HFFc6 (cell line): ENCODE measurements around the gene STK33. TPM values are rescaled to one million over a fixed set of nuclear protein-coding genes. Genes with fewer than 3 reads are reported as not detected.
"Not testable (repeated sequence)": the region's sequence is repeated elsewhere in the genome, so short reads cannot be mapped to it uniquely, and the experiment has no call there.

Source experiments
- DNase-seq: peaks from one replicate; pipeline ENCODE4 v3.0.0-alpha.2; 2018
- H3K27ac Mint-ChIP-seq: 2 replicates; pipeline ENCODE4 v1.8.0; 2020; ENCODE audit warnings: mild to moderate bottlenecking, mixed read lengths
- H3K27me3 Mint-ChIP-seq: 2 replicates; pipeline ENCODE4 v1.8.0; 2021; ENCODE audit warnings: mild to moderate bottlenecking, moderate library complexity, mixed read lengths; ENCODE audit not compliant: insufficient read depth
- H3K36me3 Mint-ChIP-seq: 2 replicates; pipeline ENCODE4 v1.8.0; 2021; ENCODE audit warnings: low read depth, mixed read lengths
- H3K4me1 Mint-ChIP-seq: 2 replicates; pipeline ENCODE4 v1.8.0; 2020; ENCODE audit warnings: low read depth, mixed read lengths
- H3K4me3 Mint-ChIP-seq: 2 replicates; pipeline ENCODE4 v1.8.0; 2020; ENCODE audit warnings: mild to moderate bottlenecking, moderate library complexity, mixed read lengths
- H3K9me3 Mint-ChIP-seq: 2 replicates; pipeline ENCODE4 v1.8.0; 2020; ENCODE audit warnings: mild to moderate bottlenecking, mixed read lengths
- CTCF ChIP-seq: fragments of 200-600 bp; sonication (generic); IDR thresholded peaks from 2 replicates; pipeline ENCODE4 v1.5.0; 2021; ENCODE audit warnings: antibody characterized with exemption, mild to moderate bottlenecking
- total RNA-seq, 6 experiments: library from RNA; stranded (reverse); fragmentation: NEBNext Ultra II Directional; extraction: Animal tissue kit (Norgen Biotek cat#: 25700); gene quantifications; 2 replicates in 1 of 6; 3 replicates in 5 of 6; pipeline ENCODE4 v1.2.3, GENCODE V29; 2021

STK33 gene
- total RNA-seq, 6 experiments from 2014 or later, result 0.73 to 4.0 (median 3.8) TPM; not detected in 1

GRCh38 chr11:8466884-8467283 is 127.1 kb downstream of the STK33 start:
- H3K27me3 Mint-ChIP-seq, H3K4me3 Mint-ChIP-seq, H3K27ac Mint-ChIP-seq, DNase-seq, H3K36me3 Mint-ChIP-seq, H3K4me1 Mint-ChIP-seq: not testable (repeated sequence)
- H3K9me3 Mint-ChIP-seq, result peaks cover 15% of the 10 kb centered on the region

- Mint-ChIP-seq H3K36me3 (no peaks in the 10 kb centered on the region), H3K9me3 (no peaks in the 10 kb centered on the region), H3K27ac (no peak overlapping the region), H3K4me3 (no peak overlapping the region), H3K27me3 (peaks cover 1% of the 10 kb centered on the region; the same call in 1 of the 2 replicates), H3K4me1 (no peaks in the 10 kb centered on the region)
- DNase-seq, result no peak
- TF ChIP-seq CTCF, result no peak
Observed at GRCh38 chr11:8459711-8460399, 134.2 kb downstream of the STK33 start.

- no peak for TF ChIP-seq CTCF
- Mint-ChIP-seq H3K27ac (no peak overlapping the region), H3K4me3 (no peak overlapping the region), H3K36me3 (no peaks in the 10 kb centered on the region), H3K9me3 (no peaks in the 10 kb centered on the region), H3K4me1 (no peaks in the 10 kb centered on the region), H3K27me3 (peaks cover 1% of the 10 kb centered on the region)
- no peak for DNase-seq
Observed at GRCh38 chr11:8442301-8442700, 151.7 kb downstream of the STK33 start.

GRCh38 chr11:8440649-8441048 is 153.4 kb downstream of the STK33 start:
- H3K9me3 Mint-ChIP-seq, result no peaks in the 10 kb centered on the region
- H3K27ac Mint-ChIP-seq, result no peak overlapping the region
- no peaks in the 10 kb centered on the region for H3K36me3 Mint-ChIP-seq
- TF ChIP-seq CTCF, result no peak
- H3K27me3 Mint-ChIP-seq, result peaks cover 1% of the 10 kb centered on the region
- DNase-seq, result no peak
- H3K4me3 Mint-ChIP-seq, result no peak overlapping the region
- H3K4me1 Mint-ChIP-seq, result no peaks in the 10 kb centered on the region

- Mint-ChIP-seq H3K4me3 (no peak overlapping the region), H3K27ac (no peak overlapping the region), H3K27me3 (peaks cover 5% of the 10 kb centered on the region; the same call in 1 of the 2 replicates), H3K4me1 (no peaks in the 10 kb centered on the region), H3K9me3 (no peaks in the 10 kb centered on the region), H3K36me3 (no peaks in the 10 kb centered on the region)
- TF ChIP-seq CTCF, result no peak
- no peak for DNase-seq
Observed at GRCh38 chr11:8429483-8429882, 164.5 kb downstream of the STK33 start.

GRCh38 chr11:8426076-8426475 is 168.0 kb downstream of the STK33 start:
- Mint-ChIP-seq H3K4me1 (no peaks in the 10 kb centered on the region), H3K4me3 (no peak overlapping the region), H3K9me3 (no peaks in the 10 kb centered on the region), H3K27me3 (peaks cover 3% of the 10 kb centered on the region; the same call in 1 of the 2 replicates), H3K27ac (no peak overlapping the region), H3K36me3 (no peaks in the 10 kb centered on the region)
- DNase-seq, result no peak
- TF ChIP-seq CTCF, result no peak
